ENCODE results near the gene PDZD2. TPM values are rescaled to one million over a fixed set of nuclear protein-coding genes. Genes with fewer than 3 reads are reported as not detected.
A peak's percentile ranks its signal among the peaks of the same experiment; 100 is the strongest.

PDZD2 gene
- total and polyA plus RNA-seq, 2 experiments from 2014 or later, result 1.7 to 4.0 TPM

DNA sequence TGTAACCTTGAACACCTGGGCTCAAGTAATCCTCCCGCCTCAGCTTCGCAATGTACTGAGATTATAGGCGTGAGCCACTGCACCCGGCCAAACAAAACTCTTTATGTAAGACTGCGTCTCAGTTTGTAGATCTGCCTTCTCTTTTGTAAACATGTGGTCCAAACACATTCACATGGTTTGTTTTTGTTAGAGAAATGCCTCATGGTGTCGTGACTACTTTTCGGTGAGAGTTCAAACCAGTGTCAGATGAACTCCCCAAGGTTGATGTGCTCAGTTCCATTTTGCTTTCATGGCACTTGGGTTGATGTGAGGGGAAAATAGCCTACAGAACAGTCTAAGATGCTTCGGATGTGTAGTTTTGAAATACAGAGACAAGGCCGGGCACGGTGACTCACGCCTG lies 303.6 kb downstream of the PDZD2 start:
- H3K9me2 ChIP-seq (replicated peaks; ENCODE audit: insufficient read depth), result no peaks in the 10 kb centered on the region
- H3K4me3 ChIP-seq, result no peak overlapping the region
- no peaks in the 10 kb centered on the region for H3K27me3 ChIP-seq
- 92% methylated on average over 11 of the region's 11 CpGs for WGBS (ENCODE audit: low lambda C conversion rate, missing lambda C conversion rate)
- no peak overlapping the region for H3K27ac ChIP-seq
- no peaks in the 10 kb centered on the region for H4K20me1 ChIP-seq (ENCODE audit: insufficient read depth, poor library complexity, severe bottlenecking)
- no peaks in the 10 kb centered on the region for H3K4me1 ChIP-seq (ENCODE audit: insufficient read depth)
- no peak overlapping the region for H2AFZ ChIP-seq
- no peaks in the 10 kb centered on the region for H3K36me3 ChIP-seq (replicated peaks; ENCODE audit: insufficient read depth, low read depth)
- TF ChIP-seq EZH2phosphoT487 (IDR thresholded peaks at IDR 0.05; ENCODE audit: low read depth, severe bottlenecking, unreplicated experiment) (no peak), EZH2 (IDR thresholded peaks at IDR 0.05; ENCODE audit: borderline replicate concordance) (no peak)
- TF ChIP-seq, protein P1, sequence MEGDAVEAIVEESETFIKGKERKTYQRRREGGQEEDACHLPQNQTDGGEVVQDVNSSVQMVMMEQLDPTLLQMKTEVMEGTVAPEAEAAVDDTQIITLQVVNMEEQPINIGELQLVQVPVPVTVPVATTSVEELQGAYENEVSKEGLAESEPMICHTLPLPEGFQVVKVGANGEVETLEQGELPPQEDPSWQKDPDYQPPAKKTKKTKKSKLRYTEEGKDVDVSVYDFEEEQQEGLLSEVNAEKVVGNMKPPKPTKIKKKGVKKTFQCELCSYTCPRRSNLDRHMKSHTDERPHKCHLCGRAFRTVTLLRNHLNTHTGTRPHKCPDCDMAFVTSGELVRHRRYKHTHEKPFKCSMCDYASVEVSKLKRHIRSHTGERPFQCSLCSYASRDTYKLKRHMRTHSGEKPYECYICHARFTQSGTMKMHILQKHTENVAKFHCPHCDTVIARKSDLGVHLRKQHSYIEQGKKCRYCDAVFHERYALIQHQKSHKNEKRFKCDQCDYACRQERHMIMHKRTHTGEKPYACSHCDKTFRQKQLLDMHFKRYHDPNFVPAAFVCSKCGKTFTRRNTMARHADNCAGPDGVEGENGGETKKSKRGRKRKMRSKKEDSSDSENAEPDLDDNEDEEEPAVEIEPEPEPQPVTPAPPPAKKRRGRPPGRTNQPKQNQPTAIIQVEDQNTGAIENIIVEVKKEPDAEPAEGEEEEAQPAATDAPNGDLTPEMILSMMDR (IDR thresholded peaks at IDR 0.05; ENCODE audit: poor library complexity), result no peak
- no peaks in the 10 kb centered on the region for H3K79me2 ChIP-seq
- no peak for DNase-seq (ENCODE audit: low spot score)
- no peak overlapping the region for H3K4me2 ChIP-seq
- H3K9me3 ChIP-seq (ENCODE audit: low read depth), result no peaks in the 10 kb centered on the region

DNA sequence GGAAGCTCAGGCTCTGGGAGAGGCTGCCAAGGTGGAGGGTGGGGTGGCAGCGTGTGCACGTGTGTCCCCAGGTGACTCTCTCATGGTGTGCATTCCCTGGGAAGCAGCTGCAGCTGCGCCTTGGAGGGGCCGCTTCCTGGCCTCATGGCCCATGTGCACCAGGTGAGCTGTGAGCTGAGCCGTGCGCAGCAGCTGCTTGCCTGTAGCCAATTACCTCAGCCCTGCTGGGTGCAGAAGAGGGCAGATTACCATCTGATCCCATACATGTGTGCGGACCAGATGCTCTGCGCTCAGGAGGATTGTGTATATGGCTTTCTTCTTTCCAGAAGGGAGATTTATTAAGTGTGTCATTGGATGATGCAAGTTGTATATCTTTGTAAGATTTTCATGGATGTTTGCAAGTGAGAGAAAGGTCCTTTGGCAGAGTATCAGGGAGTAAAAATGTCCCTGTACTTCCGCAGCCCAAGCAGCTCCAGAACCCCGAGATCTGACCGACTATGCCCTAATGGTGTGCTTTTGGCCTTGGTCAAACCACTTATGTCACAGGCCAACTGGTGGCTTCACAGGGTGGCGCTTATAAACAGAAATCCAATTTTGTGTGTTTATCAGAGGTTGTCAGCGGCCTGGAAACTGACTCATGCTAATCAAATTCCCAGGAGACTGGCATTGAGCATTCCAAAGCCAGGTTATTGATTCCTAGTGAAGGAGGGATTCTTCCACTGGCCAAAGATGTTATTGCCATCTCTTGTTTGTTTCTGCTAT lies 305.9 kb downstream of the PDZD2 start:
- no peaks in the 10 kb centered on the region for H3K36me3 ChIP-seq (replicated peaks; ENCODE audit: insufficient read depth, low read depth)
- no peaks in the 10 kb centered on the region for H4K20me1 ChIP-seq (ENCODE audit: insufficient read depth, poor library complexity, severe bottlenecking)
- H3K4me3 ChIP-seq, result no peak overlapping the region
- TF ChIP-seq EZH2 (IDR thresholded peaks at IDR 0.05; ENCODE audit: borderline replicate concordance), result no peak
- TF ChIP-seq, protein P1 (IDR thresholded peaks at IDR 0.05; ENCODE audit: poor library complexity), result no peak
- TF ChIP-seq EZH2phosphoT487 (IDR thresholded peaks at IDR 0.05; ENCODE audit: low read depth, severe bottlenecking, unreplicated experiment), result no peak
- H3K4me2 ChIP-seq, result no peak overlapping the region
- 69% methylated on average over 13 of the region's 13 CpGs for WGBS (ENCODE audit: low lambda C conversion rate, missing lambda C conversion rate)
- H2AFZ ChIP-seq, result no peak overlapping the region
- H3K9me2 ChIP-seq (replicated peaks; ENCODE audit: insufficient read depth), result no peaks in the 10 kb centered on the region
- no peaks in the 10 kb centered on the region for H3K27me3 ChIP-seq
- no peak for DNase-seq (ENCODE audit: low spot score)
- H3K27ac ChIP-seq, result no peak overlapping the region
- H3K9me3 ChIP-seq (ENCODE audit: low read depth), result no peaks in the 10 kb centered on the region
- H3K79me2 ChIP-seq, result no peaks in the 10 kb centered on the region
- H3K4me1 ChIP-seq (ENCODE audit: insufficient read depth), result peaks cover 10% of the 10 kb centered on the region

DNA sequence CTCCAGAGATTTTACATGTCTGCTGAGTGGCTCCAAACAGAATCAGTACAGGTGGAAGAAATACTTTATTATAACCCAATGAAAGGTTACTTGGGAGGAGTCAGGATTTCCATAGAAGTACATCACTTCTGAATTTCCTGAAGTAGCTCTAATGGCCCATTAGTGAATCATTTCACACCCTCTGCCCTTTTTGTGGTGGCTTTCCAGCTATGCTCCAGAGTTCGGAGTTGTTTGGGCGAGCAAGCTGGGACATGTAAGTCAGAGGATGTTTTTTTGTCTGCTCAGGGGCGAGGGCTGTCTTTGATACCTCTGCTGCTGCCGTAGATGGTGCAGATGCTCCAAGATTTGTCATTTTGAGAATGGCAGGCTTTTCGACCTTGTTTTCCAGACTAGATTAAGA lies 309.1 kb downstream of the PDZD2 start:
- H3K27me3 ChIP-seq, result no peaks in the 10 kb centered on the region
- peak overlapping the region; percentile 31 for H3K27ac ChIP-seq
- TF ChIP-seq EZH2 (IDR thresholded peaks at IDR 0.05; ENCODE audit: borderline replicate concordance) (no peak), EZH2phosphoT487 (IDR thresholded peaks at IDR 0.05; ENCODE audit: low read depth, severe bottlenecking, unreplicated experiment) (no peak)
- TF ChIP-seq, protein P1 (IDR thresholded peaks at IDR 0.05; ENCODE audit: poor library complexity), result no peak
- H3K79me2 ChIP-seq, result no peaks in the 10 kb centered on the region
- no peaks in the 10 kb centered on the region for H3K9me3 ChIP-seq (ENCODE audit: low read depth)
- no peak overlapping the region for H3K4me2 ChIP-seq
- no peaks in the 10 kb centered on the region for H3K9me2 ChIP-seq (replicated peaks; ENCODE audit: insufficient read depth)
- H3K4me1 ChIP-seq (ENCODE audit: insufficient read depth), result peaks cover 10% of the 10 kb centered on the region
- no peaks in the 10 kb centered on the region for H3K36me3 ChIP-seq (replicated peaks; ENCODE audit: insufficient read depth, low read depth)
- no peaks in the 10 kb centered on the region for H4K20me1 ChIP-seq (ENCODE audit: insufficient read depth, poor library complexity, severe bottlenecking)
- 74% methylated on average over 5 of the region's 5 CpGs for WGBS (ENCODE audit: low lambda C conversion rate, missing lambda C conversion rate)
- no peak for DNase-seq (ENCODE audit: low spot score)
- H2AFZ ChIP-seq, result no peak overlapping the region
- no peak overlapping the region for H3K4me3 ChIP-seq

Measured in hepatocyte (in vitro differentiated cells).